Amniotic epithelial cell (primary cell): Measurements from ENCODE around the gene MST1R.

Experiments
- DNase-seq: peaks from one replicate; pipeline ENCODE4 v3.0.0-alpha.2; 2010; ENCODE audit warnings: low read depth

Gene MST1R

GRCh38 chr3:49839193-49839809, 64.4 kb downstream of the MST1R start:
- DNase-seq: peak; percentile 64
